ENCODE measurements around the gene GPR3.

Gene GPR3

GRCh38 chr1:27364696-27365371 lies 27.6 kb upstream of the GPR3 start:
- H3K9ac ChIP-seq: 0 out of 2 replicates have a peak overlapping the region, but pooled peaks have one; percentile 3

GRCh38 chr1:27365372-27366112 lies 26.9 kb upstream of the GPR3 start:
- H3K4me3 ChIP-seq: peak overlapping the region; percentile 76
- peak overlapping the region; percentile 75 for H3K27ac ChIP-seq
- no peaks in the 10 kb centered on the region for H3K9me3 ChIP-seq
- H3K4me2 ChIP-seq: peak overlapping the region; percentile 98
- no peaks in the 10 kb centered on the region for H3K36me3 ChIP-seq
- peak overlapping the region; percentile 81 for H3K9ac ChIP-seq
- no peaks in the 10 kb centered on the region; the same call in 1 of the 2 replicates for H3K27me3 ChIP-seq
- no peak for TF ChIP-seq Cebpa-rat (IDR thresholded peaks at IDR 0.05)
- H4K20me1 ChIP-seq: no peaks in the 10 kb centered on the region
- H3K4me1 ChIP-seq: peaks cover 71% of the 10 kb centered on the region

More at GRCh38 chr1:27364696-27365371, 27.6 kb upstream of the GPR3 start:
- peaks cover 69% of the 10 kb centered on the region for H3K4me1 ChIP-seq
- TF ChIP-seq Cebpa-rat (IDR thresholded peaks at IDR 0.05): peak; percentile 58; the same call in 1 of the 2 replicates
- no peak overlapping the region for H3K4me3 ChIP-seq
- peaks cover 3% of the 10 kb centered on the region; the same call in 1 of the 2 replicates for H3K27me3 ChIP-seq
- no peaks in the 10 kb centered on the region for H3K36me3 ChIP-seq
- no peaks in the 10 kb centered on the region for H4K20me1 ChIP-seq
- H3K4me2 ChIP-seq: peak overlapping the region; percentile 98
- no peaks in the 10 kb centered on the region for H3K9me3 ChIP-seq
- H3K27ac ChIP-seq: peak overlapping the region; percentile 2; the same call in 1 of the 2 replicates

DNA sequence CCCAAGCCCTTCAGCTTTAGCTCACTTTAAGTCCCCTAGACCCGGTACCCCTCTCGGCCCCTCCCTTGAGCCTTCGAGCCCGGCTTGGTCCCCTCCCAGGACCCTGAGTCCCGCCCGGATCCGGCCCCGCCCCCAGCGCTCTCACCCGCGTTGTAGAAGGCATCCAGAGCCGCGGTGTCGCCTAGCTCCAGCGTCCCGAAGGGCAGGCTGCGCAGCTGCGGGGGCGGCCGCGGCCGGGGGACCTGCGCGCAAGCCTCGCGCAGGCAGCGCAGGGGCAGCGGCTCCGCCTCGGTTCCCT lies 26.4 kb upstream of the GPR3 start:
- H3K9me3 ChIP-seq: no peaks in the 10 kb centered on the region
- no peaks in the 10 kb centered on the region for H3K27me3 ChIP-seq
- peak overlapping the region; percentile 75 for H3K27ac ChIP-seq
- H3K9ac ChIP-seq: peak overlapping the region; percentile 81
- no peak for TF ChIP-seq Cebpa-rat (IDR thresholded peaks at IDR 0.05)
- H3K4me3 ChIP-seq: peak overlapping the region; percentile 76
- H4K20me1 ChIP-seq: no peaks in the 10 kb centered on the region
- H3K4me1 ChIP-seq: peaks cover 67% of the 10 kb centered on the region
- no peaks in the 10 kb centered on the region for H3K36me3 ChIP-seq
- peak overlapping the region; percentile 98 for H3K4me2 ChIP-seq

DNA sequence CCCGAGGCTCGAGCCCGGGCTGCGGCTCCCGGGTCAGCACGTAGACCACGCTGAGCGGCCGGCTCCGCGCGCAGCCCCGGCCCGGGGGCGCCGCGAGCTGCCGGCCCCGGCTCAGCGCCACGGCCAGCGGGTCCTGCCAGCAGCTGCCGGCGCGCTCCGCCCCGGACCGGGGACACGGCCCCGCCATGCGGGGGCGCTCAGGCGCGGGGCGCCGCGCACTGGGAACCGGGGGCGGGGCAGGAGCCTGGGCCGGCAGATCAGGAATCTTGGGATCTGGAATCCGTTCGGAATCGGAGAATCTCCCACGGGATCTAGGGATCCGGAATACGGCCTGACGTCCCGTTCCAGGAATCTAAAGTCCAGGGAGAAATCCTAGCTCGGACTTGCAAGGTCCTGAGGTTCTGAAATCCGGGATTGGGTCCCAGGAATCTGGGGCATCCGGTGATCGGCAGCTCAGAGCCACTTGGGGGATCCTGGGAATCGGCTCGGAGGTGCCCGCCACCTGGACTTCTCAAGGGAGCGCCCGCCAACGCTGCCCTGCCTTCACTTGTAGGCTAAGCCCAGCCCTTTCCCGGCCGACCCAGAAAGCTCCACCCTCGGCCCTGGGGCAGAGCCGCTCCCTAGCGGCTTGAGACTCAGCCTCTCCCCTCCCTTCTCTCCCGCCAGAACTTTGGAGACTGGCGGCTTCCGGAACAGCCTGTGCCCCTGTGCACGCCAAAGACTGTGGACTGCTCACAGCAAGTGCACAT lies 25.8 kb upstream of the GPR3 start, which contains the start of gene MAP3K6:
TSS of gene MAP3K6 (minus strand) at position 551 of the 749 bp plus-strand sequence. CDS start at position 187, 364 bp downstream.
- H3K4me1 ChIP-seq: peaks cover 63% of the 10 kb centered on the region
- TF ChIP-seq Cebpa-rat (IDR thresholded peaks at IDR 0.05): no peak

DNA sequence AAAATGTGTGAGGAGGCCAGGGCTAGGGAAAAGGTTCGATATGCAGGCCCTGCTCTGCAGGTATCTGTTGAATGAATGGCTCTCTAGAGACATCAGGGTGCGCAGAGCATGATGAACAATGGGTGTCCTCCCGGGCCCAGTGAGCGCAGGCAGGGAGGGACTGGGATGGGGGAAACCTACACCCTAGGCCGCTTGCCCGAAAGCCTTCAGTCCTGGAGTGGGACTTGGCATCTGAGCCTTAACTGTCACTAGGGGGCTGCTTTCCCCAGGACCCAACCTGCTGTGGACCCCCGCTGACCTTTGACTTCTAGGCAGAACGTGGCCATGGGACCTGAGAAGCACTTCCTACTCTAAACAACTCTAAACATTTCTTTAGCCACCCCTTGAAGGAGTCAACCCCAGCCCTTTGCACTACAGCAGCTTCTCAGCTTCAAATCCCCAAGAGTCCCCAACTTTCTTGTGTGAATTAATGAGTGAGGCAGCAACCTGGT lies 25.2 kb upstream of the GPR3 start:
- Histone ChIP-seq H4K20me1 (no peaks in the 10 kb centered on the region), H3K9me3 (no peaks in the 10 kb centered on the region), H3K4me2 (peak overlapping the region; percentile 98), H3K9ac (peak overlapping the region; percentile 81), H3K36me3 (no peaks in the 10 kb centered on the region), H3K4me3 (peak overlapping the region; percentile 76), H3K4me1 (peaks cover 69% of the 10 kb centered on the region), H3K27ac (peak overlapping the region; percentile 75; the same call in 1 of the 2 replicates), H3K27me3 (no peaks in the 10 kb centered on the region)
- no peak for TF ChIP-seq Cebpa-rat (IDR thresholded peaks at IDR 0.05)

More for the DNA sequence above, 25.8 kb upstream of the GPR3 start, which contains the start of gene MAP3K6:
- H4K20me1 ChIP-seq: no peaks in the 10 kb centered on the region
- peak within 1 kb of the TSS; percentile 81 for H3K9ac ChIP-seq
- peak within 1 kb of the TSS; percentile 75 for H3K27ac ChIP-seq
- H3K4me2 ChIP-seq: peak within 1 kb of the TSS; percentile 98
- H3K36me3 ChIP-seq: no peaks in the 10 kb centered on the region
- H3K9me3 ChIP-seq: no peaks in the 10 kb centered on the region
- H3K27me3 ChIP-seq: no peaks in the 10 kb centered on the region
- H3K4me3 ChIP-seq: peak within 1 kb of the TSS; percentile 76

GRCh38 chr1:27368869-27369582 lies 23.4 kb upstream of the GPR3 start:
- no peak for TF ChIP-seq Cebpa-rat (IDR thresholded peaks at IDR 0.05)
- H3K27ac ChIP-seq: peak overlapping the region; percentile 44; the same call in 1 of the 2 replicates
- H3K36me3 ChIP-seq: no peaks in the 10 kb centered on the region
- H3K9me3 ChIP-seq: no peaks in the 10 kb centered on the region
- H3K27me3 ChIP-seq: no peaks in the 10 kb centered on the region
- H3K4me2 ChIP-seq: peak overlapping the region; percentile 61
- peaks cover 76% of the 10 kb centered on the region for H3K4me1 ChIP-seq
- no peak overlapping the region for H3K4me3 ChIP-seq
- peak overlapping the region; percentile 15; the same call in 1 of the 2 replicates for H3K9ac ChIP-seq
- H4K20me1 ChIP-seq: no peaks in the 10 kb centered on the region

GRCh38 chr1:27372022-27372807 lies 20.2 kb upstream of the GPR3 start:
- H3K9ac ChIP-seq: no peak overlapping the region
- H3K27me3 ChIP-seq: no peaks in the 10 kb centered on the region
- H3K36me3 ChIP-seq: no peaks in the 10 kb centered on the region
- peaks cover 65% of the 10 kb centered on the region for H3K4me1 ChIP-seq
- TF ChIP-seq Cebpa-rat (IDR thresholded peaks at IDR 0.05): no peak
- H3K4me3 ChIP-seq: no peak overlapping the region
- no peaks in the 10 kb centered on the region for H3K9me3 ChIP-seq
- peak overlapping the region; percentile 19; the same call in 1 of the 2 replicates for H3K4me2 ChIP-seq
- H4K20me1 ChIP-seq: no peaks in the 10 kb centered on the region
- no peak overlapping the region for H3K27ac ChIP-seq

DNA sequence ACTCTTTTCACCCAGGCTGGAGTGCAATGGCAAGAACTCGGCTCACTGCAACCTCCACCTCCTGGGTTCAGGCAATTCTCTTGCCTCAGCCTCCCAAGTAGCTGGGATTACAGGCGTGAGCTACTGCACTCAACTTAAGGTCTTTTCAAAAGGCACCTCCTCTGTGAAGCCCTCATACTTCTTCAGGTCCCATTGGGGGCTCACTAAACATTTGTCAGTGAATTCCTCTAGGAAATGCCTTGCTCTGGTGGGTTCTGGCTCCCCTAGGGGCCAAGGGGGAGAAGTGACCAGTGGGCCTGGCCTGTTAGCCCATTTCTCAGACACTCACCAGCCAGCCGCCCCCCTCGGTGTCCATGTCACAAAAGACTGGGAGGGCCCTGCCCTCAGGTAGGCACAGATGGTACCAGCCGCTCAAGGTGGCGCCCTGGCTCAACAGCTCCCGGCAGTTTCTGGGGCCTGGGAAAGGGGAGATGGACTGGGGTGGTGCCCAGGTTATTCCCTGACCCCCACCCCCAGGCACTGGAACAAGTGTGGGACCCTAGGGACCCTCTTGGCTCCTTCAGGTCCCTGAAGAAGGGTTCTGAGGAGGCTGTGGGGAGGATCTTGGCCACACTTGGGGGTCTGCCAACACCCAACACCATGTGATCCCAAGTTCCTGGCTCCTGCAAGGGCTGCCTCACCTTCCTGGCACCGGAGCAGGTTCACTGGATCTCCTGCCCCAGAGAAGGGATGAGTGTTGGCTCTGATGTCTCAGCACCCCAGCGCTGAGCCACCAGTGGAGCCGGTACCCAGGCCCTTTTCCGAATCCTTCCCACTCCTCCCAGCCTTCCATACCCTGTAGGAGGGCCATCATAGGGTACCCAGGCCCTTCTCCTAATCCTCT lies 19.4 kb upstream of the GPR3 start:
- H3K4me2 ChIP-seq: no peak overlapping the region
- H3K27me3 ChIP-seq: no peaks in the 10 kb centered on the region
- no peaks in the 10 kb centered on the region for H3K9me3 ChIP-seq
- H3K27ac ChIP-seq: no peak overlapping the region
- no peak for TF ChIP-seq Cebpa-rat (IDR thresholded peaks at IDR 0.05)
- H3K4me1 ChIP-seq: peaks cover 64% of the 10 kb centered on the region
- no peak overlapping the region for H3K9ac ChIP-seq
- H4K20me1 ChIP-seq: no peaks in the 10 kb centered on the region
- H3K36me3 ChIP-seq: no peaks in the 10 kb centered on the region
- no peak overlapping the region for H3K4me3 ChIP-seq

Data from BLaER1 (cell line).